ENCODE results near the gene SFI1.
"Not testable (repeated sequence)": the region's sequence is repeated elsewhere in the genome, so short reads cannot be mapped to it uniquely, and the experiment has no call there.

Gene SFI1

GRCh38 chr22:31496007-31496734 lies at the start of gene SFI1:
Gene SFI1 (plus strand): TSS chr22:31496536. CDS start chr22:31508285, 11,749 bp downstream.
- DNase-seq (ENCODE audit: low read depth), result peak; percentile 90

GRCh38 chr22:31446767-31447166 lies 49.6 kb upstream of the SFI1 start:
- no peak for DNase-seq (ENCODE audit: low read depth)

GRCh38 chr22:31447337-31447736 lies 49.0 kb upstream of the SFI1 start:
- DNase-seq (ENCODE audit: low read depth), result no peak

GRCh38 chr22:31448382-31448781 lies 48.0 kb upstream of the SFI1 start:
- DNase-seq (ENCODE audit: low read depth), result no peak

GRCh38 chr22:31449506-31449905 lies 46.8 kb upstream of the SFI1 start:
- no peak for DNase-seq (ENCODE audit: low read depth)

GRCh38 chr22:31451709-31452571 lies 44.4 kb upstream of the SFI1 start:
- DNase-seq (ENCODE audit: low read depth), result no peak

GRCh38 chr22:31461699-31462098 lies 34.6 kb upstream of the SFI1 start:
- no peak for DNase-seq (ENCODE audit: low read depth)

- DNase-seq (ENCODE audit: low read depth), result no peak
These were observed 31.0 kb upstream of the SFI1 start for GRCh38 chr22:31465307-31465706.

GRCh38 chr22:31474743-31475142 lies 21.6 kb upstream of the SFI1 start:
- no peak for DNase-seq (ENCODE audit: low read depth)

GRCh38 chr22:31475800-31476199 lies 20.5 kb upstream of the SFI1 start:
- DNase-seq (ENCODE audit: low read depth), result no peak

- DNase-seq (ENCODE audit: low read depth), result no peak
These were observed 19.0 kb upstream of the SFI1 start for GRCh38 chr22:31477329-31477728.

GRCh38 chr22:31481129-31481528 lies 15.2 kb upstream of the SFI1 start:
- no peak for DNase-seq (ENCODE audit: low read depth)

- DNase-seq (ENCODE audit: low read depth), result not testable (repeated sequence)
These were observed 13.9 kb upstream of the SFI1 start for GRCh38 chr22:31482470-31482869.

- DNase-seq (ENCODE audit: low read depth), result not testable (repeated sequence)
These were observed 10.0 kb upstream of the SFI1 start for GRCh38 chr22:31486369-31486768.

GRCh38 chr22:31486951-31487350 lies 9.4 kb upstream of the SFI1 start:
- no peak for DNase-seq (ENCODE audit: low read depth)

- DNase-seq (ENCODE audit: low read depth), result no peak
These were observed 7.9 kb upstream of the SFI1 start for GRCh38 chr22:31488346-31488883.

- DNase-seq (ENCODE audit: low read depth), result no peak
These were observed 7.2 kb upstream of the SFI1 start for GRCh38 chr22:31488988-31489617.

- peak; percentile 61 for DNase-seq (ENCODE audit: low read depth)
These were observed 6.5 kb upstream of the SFI1 start, which contains the start of gene EIF4ENIF1 for GRCh38 chr22:31489632-31490495. Gene EIF4ENIF1 (minus strand): TSS chr22:31489842. CDS start chr22:31488718, 1,124 bp downstream.

GRCh38 chr22:31490496-31490925 lies 5.8 kb upstream of the SFI1 start:
- DNase-seq (ENCODE audit: low read depth), result peak; percentile 14

GRCh38 chr22:31491218-31491962 lies 4.9 kb upstream of the SFI1 start:
- DNase-seq (ENCODE audit: low read depth), result no peak

GRCh38 chr22:31492151-31492550 lies 4.2 kb upstream of the SFI1 start:
- DNase-seq (ENCODE audit: low read depth), result no peak

All from stimulated activated CD8-positive, alpha-beta memory T cell treated with anti-CD3 and anti-CD28 coated beads, Interleukin-15, amount 100 ng/mL, for 1 hour (primary cell).